Activated CD8-positive, alpha-beta memory T cell treated with anti-CD3 and anti-CD28 coated beads for 36 hours (primary cell): ENCODE measurements around the gene MCF2L2. TPM values are rescaled to one million over a fixed set of nuclear protein-coding genes. Genes with fewer than 3 reads are reported as not detected.

Source experiments
- CTCF ChIA-PET: fragments of 350-600 bp; sonication (Branson Sonifier 250); formaldehyde crosslinking; loops from one replicate; lab custom pipeline; 2021; ENCODE audit warnings: antibody characterized with exemption; lab: Charles Lee
- POLR2A ChIA-PET: fragments of 350-600 bp; sonication (Branson Sonifier 250); formaldehyde crosslinking; loops from one replicate; lab custom pipeline; 2021; ENCODE audit warnings: antibody characterized with exemption; lab: Charles Lee
- total RNA-seq, 2 experiments: library from RNA; stranded (reverse); gene quantifications; one replicate each; pipeline ENCODE4 v1.2.3, GENCODE V29; 2021

MCF2L2 gene
- total RNA-seq, 2 experiments from 2014 or later = 3.0 to 3.7 TPM

DNA sequence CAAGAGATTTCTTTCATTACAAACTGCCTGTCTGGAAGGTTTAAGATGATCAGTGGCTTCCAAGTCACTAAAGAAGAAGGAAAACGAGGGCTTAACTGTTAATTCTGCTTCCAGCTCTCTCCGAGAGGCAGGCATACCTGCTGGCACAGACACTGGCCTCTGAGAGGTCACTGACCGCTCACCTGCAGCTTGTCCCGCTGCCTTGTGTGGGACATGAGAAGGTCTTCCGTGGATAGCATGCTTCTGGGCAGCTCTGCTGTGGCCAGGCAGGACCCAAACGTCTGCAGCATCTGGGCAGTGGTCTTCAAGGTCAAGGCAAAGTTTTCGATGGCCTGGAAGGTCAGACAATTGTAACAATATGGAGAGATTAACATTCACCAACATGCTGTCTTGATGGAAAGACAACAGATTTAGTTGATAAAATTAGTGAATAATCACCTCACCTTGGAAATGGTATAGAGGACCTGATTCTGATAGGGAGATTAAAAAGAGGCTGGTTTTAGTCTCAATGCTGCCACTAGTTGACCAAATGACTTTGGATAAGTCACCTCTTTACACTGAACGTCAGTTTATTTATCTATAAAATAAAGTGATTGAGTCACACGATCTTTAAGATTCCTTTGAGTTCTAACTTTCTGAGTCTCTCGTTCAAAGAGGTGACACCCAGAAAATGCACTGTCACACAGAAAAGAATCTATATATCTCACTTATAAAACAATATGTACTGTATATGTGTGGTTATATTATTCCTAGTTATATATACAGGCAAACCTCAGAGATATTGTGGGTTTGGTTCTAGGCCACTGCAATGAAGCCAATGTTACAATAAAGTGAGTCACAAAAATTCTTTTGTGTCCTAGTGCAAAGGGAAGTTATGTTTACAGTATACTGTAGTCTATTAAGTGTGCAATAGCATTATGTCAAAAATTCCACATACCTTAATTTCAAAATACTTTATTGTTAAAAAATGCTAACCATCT lies 110.2 kb downstream of the MCF2L2 start:
- ChIA-PET POLR2A (no interaction called here), CTCF (no interaction called here)

GRCh38 chr3:183317271-183317670 lies 111.1 kb downstream of the MCF2L2 start:
- ChIA-PET POLR2A (no interaction called here), CTCF (no interaction called here)

- POLR2A ChIA-PET = no interaction called here
- CTCF ChIA-PET = no interaction called here
Measured at GRCh38 chr3:183315739-183316138, 112.7 kb downstream of the MCF2L2 start.

- CTCF ChIA-PET = no interaction called here
Measured at GRCh38 chr3:183313764-183314163, 114.7 kb downstream of the MCF2L2 start.

GRCh38 chr3:183313351-183313750 lies 115.1 kb downstream of the MCF2L2 start:
- POLR2A ChIA-PET = no interaction called here
- CTCF ChIA-PET = no interaction called here

More at GRCh38 chr3:183313764-183314163, 114.7 kb downstream of the MCF2L2 start:
- POLR2A ChIA-PET = no interaction called here

DNA sequence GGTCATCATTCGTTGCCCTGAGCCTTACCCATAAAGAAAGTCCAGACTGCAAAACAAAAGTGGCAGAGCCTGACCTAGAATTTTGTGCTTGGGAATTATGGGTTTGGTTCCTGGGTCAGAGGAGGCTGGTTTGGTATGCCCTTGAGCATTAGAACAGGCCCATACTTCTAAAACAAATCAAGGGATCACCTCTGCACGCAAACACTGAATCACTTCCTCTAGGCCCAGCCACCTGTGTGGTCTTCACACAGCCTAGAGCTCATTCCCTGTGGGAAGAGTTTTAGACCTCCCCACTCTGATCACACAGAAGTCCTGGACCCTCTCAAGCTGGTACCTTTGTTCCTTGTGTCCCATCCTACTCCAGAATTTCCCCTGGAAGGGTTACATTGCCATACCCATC lies 116.0 kb downstream of the MCF2L2 start:
- ChIA-PET POLR2A (no interaction called here), CTCF (no interaction called here)

GRCh38 chr3:183310936-183311335 lies 117.5 kb downstream of the MCF2L2 start:
- ChIA-PET POLR2A (no interaction called here), CTCF (interaction anchor here (0.6 kb wide), 1 partner anchor 141 kb away, joined by 5 read pairs; no protein-coding TSS in a partner anchor)

- CTCF ChIA-PET = interaction anchor here (1.6 kb wide), 1 partner anchor 57 kb away, joined by 4 read pairs; no protein-coding TSS in a partner anchor
Measured at GRCh38 chr3:183309276-183309675, 119.1 kb downstream of the MCF2L2 start.

DNA sequence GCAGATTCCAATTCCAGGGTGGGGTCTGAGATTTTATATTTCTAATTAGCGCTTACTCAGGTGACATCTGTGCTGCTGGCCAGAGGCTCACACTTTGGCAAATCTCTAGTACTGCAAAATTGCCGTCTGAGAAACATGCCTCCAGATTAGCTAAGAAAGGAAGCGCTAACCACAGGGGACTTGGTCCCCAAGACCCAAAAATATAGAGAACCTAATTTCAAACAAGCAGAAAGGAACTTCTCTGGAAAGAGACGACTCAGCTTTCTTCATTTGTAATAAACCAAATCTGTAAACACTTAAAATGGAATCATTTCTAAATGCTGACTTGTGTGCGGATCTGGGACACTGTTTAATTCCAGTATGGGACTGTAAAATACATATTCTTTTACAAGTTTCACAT lies 119.7 kb downstream of the MCF2L2 start:
- ChIA-PET POLR2A (no interaction called here), CTCF (interaction anchor here (1.6 kb wide), 1 partner anchor 57 kb away, joined by 4 read pairs; no protein-coding TSS in a partner anchor)

More at GRCh38 chr3:183309276-183309675, 119.1 kb downstream of the MCF2L2 start:
- POLR2A ChIA-PET = no interaction called here

- ChIA-PET CTCF (interaction anchor here (0.6 kb wide), 1 partner anchor 141 kb away, joined by 7 read pairs; no protein-coding TSS in a partner anchor), POLR2A (no interaction called here)
Measured at GRCh38 chr3:183307749-183308148, 120.7 kb downstream of the MCF2L2 start.

DNA sequence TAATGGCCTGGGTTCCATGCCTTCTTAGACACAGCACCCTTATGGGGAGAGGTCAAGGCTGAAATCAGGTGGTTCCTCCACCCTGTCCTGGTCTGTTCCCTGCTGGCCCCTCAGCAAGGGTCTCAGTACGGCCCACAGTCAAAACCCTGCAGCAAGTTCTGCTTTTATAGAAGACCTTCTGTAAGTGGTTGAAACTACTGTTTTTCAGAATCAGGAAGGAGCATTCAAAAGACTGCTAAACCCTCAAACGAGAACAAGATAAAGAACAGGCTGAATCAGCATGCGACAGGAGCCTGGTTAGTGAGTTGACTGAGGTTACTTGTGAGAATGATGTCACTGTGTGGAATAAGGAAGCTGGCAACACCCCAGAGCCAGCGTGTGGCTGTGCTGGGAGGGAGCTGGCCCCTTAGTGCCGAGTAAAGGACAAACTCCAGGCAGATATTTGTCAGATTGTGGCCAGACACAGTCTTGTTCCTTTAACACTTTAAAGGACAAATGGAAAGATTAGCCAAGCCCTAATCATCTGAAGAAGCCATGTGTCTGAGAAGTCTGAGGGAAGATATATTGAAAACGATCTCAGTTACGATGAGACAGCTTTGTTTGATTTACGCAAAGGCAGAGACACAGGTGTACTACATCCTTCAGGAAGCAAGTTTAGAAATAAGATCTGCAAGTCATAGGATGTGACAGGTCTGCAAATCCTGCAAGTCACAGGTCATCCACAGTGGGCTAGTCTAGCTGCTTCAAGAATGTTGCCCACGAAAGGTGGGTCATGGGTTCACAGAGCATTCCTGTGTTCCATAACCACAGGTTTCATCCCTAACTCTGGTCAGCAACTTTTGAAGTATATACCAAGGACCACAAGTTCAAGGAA lies 121.4 kb downstream of the MCF2L2 start:
- CTCF ChIA-PET = interaction anchor here (0.6 kb wide), 1 partner anchor 140 kb away, joined by 7 read pairs; no protein-coding TSS in a partner anchor
- POLR2A ChIA-PET = no interaction called here

DNA sequence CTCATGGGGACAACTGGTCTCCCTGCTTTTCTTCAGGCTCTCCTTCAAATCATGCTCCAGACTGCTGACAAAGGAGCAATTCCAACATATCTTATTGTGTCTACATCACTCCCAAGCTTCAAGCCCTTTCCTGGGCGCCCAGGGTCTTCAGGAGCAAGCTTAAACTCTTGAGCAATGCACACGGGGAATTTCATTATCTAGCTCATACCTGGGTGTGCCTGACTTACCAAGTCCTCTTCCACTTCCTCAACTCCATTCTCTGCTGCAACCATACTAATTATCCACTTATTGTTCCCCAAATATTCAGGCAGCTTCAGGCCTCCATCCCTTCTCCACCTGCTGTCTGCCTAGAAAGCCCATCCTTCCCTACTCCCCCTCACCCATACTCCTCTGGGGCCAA lies 124.7 kb downstream of the MCF2L2 start:
- CTCF ChIA-PET = no interaction called here
- POLR2A ChIA-PET = no interaction called here

GRCh38 chr3:183301937-183302580 lies 126.4 kb downstream of the MCF2L2 start:
- CTCF ChIA-PET = no interaction called here
- POLR2A ChIA-PET = no interaction called here

DNA sequence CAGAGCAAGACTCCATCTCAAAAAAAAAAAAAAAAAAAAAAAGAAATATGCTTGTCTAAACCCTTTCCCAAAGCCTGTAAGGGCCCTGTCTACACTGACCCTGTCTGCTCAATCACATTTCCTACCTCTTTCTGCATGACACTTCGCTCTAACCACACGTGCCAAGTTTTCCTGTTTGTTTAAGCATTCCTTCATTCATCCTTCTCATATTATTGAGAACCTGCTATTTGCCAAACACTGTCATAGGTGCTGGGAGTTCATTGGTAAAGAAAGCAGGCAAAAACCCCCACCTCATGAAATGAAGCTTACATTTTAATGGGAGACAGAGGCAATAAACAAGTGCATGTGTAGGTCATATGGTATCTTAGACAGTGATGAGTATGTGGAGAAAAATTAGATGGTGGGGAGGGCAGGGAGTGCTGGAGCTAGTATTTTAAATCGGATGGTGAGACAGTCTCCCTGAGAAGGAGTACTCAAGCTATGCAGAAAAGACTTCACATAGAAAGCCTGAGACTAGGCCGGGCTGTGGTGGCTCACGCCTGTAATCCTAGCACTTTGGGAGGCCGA lies 127.3 kb downstream of the MCF2L2 start:
- ChIA-PET CTCF (no interaction called here), POLR2A (no interaction called here)

- POLR2A ChIA-PET = no interaction called here
- CTCF ChIA-PET = interaction anchor here (0.5 kb wide), 1 partner anchor 190 kb away, joined by 3 read pairs; no protein-coding TSS in a partner anchor
Measured at GRCh38 chr3:183299976-183300375, 128.4 kb downstream of the MCF2L2 start.

GRCh38 chr3:183298701-183299153 lies 129.7 kb downstream of the MCF2L2 start:
- CTCF ChIA-PET = no interaction called here
- POLR2A ChIA-PET = no interaction called here

DNA sequence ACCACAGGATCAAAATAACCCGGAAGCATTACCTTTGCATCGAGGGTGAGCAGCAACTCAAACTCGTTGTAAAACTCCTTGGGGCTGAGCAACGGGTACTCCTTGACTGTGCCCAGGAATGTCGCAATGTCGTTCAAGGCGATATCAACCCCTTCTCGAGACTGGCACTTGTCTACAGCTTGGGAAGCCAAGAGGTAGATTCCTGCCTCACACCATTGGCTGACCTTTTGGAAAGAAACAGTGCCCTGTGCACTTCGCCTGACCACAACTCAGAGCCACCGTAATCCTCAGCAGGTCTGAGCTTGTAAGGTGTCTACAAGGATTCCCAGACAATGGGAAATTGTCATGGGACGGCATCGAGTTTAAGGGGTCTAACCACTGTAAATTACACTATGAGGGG lies 131.5 kb downstream of the MCF2L2 start:
- CTCF ChIA-PET = no interaction called here
- POLR2A ChIA-PET = no interaction called here

DNA sequence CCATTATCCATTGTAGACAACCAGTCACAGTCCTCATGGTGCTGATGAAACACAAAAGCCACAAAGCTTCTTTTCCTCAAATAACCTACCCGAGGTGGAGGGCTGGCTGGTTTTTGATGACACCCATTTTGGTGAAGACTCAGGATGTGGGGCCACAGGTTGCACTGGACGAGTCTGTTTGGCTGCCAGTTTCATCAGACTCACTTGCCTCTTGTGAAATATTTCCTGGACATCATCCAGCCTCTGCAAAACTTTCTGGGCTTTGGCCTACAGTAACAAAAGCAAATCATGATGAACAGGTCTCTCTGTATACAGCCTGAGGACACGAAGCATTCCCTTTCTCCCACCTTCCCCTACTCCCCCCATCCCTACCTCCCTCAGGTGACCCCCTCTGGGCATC lies 133.2 kb downstream of the MCF2L2 start:
- CTCF ChIA-PET = interaction anchor here (1.9 kb wide), 1 partner anchor 10 kb away, joined by 5 read pairs; no protein-coding TSS in a partner anchor
- POLR2A ChIA-PET = no interaction called here

DNA sequence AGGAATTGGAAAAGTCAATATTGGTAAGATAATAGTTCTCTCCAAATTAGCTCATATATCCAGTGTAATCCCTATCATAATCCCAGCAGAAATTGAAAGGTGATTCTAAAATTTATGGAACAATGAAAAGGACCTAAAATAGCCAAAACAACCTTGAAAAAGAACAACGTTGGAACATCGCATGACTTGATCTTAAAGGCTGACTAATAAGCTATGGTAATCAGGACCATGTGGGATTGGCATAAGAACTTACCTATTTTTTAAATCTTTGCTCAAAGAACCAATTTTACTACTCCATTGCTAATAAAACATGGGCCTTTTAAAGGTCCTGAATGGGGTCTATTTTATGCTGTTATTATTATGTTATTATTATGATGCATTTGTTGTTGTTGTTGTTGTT lies 134.5 kb downstream of the MCF2L2 start:
- ChIA-PET POLR2A (no interaction called here), CTCF (interaction anchor here (1.9 kb wide), 1 partner anchor 9 kb away, joined by 5 read pairs; no protein-coding TSS in a partner anchor)
